Kidney epithelial cell (primary cell): Measurements from ENCODE around the gene SYS1. TPM values are rescaled to one million over a fixed set of nuclear protein-coding genes. Genes with fewer than 3 reads are reported as not detected.

ENCODE experiments used
- DNase-seq: peaks from one replicate; pipeline ENCODE4 v3.0.0-alpha.2; 2010; ENCODE audit warnings: low read depth
- H3K27me3 ChIP-seq: 2 replicates; pipeline ENCODE4 v1.6.0; 2011; ENCODE audit warnings: low read length; ENCODE audit not compliant: control insufficient read depth, insufficient read depth
- H3K36me3 ChIP-seq: 2 replicates; pipeline ENCODE4 v1.5.1; 2011; ENCODE audit warnings: low read length; ENCODE audit not compliant: control insufficient read depth, insufficient read depth
- H3K4me3 ChIP-seq: 2 replicates; pipeline ENCODE4 v1.5.1; 2011; ENCODE audit warnings: low read depth, mild to moderate bottlenecking, control low read depth, low read length
- CTCF ChIP-seq: IDR thresholded peaks from 2 replicates; pipeline ENCODE4 v1.5.1; 2011; ENCODE audit warnings: mild to moderate bottlenecking, moderate library complexity, low read length, control low read depth, inconsistent platforms; ENCODE audit not compliant: insufficient read depth, poor library complexity, severe bottlenecking
- total RNA-seq: library from RNA; depleted of rRNA; stranded (reverse); fragments of >200 nt; gene quantifications from 2 replicates; pipeline ENCODE4 v1.2.3, GENCODE V29; 2015

Gene SYS1
- total RNA-seq, 1 donor from 2014 or later: 54.3 TPM

- no peak for DNase-seq
- Histone ChIP-seq H3K27me3 (peaks cover 21% of the 10 kb centered on the region), H3K4me3 (no peak overlapping the region), H3K36me3 (no peaks in the 10 kb centered on the region)
- TF ChIP-seq CTCF: no peak
These were observed 44.5 kb upstream of the SYS1 start for GRCh38 chr20:45318386-45318939.

- Histone ChIP-seq H3K27me3 (peaks cover 20% of the 10 kb centered on the region), H3K4me3 (no peak overlapping the region), H3K36me3 (no peaks in the 10 kb centered on the region)
- no peak for TF ChIP-seq CTCF
- DNase-seq: no peak
These were observed 44.0 kb upstream of the SYS1 start for GRCh38 chr20:45318948-45319347.

GRCh38 chr20:45320948-45321595 lies 41.9 kb upstream of the SYS1 start:
- peaks cover 17% of the 10 kb centered on the region for H3K27me3 ChIP-seq
- no peak overlapping the region for H3K4me3 ChIP-seq
- DNase-seq: no peak
- H3K36me3 ChIP-seq: no peaks in the 10 kb centered on the region
- no peak for TF ChIP-seq CTCF

DNA sequence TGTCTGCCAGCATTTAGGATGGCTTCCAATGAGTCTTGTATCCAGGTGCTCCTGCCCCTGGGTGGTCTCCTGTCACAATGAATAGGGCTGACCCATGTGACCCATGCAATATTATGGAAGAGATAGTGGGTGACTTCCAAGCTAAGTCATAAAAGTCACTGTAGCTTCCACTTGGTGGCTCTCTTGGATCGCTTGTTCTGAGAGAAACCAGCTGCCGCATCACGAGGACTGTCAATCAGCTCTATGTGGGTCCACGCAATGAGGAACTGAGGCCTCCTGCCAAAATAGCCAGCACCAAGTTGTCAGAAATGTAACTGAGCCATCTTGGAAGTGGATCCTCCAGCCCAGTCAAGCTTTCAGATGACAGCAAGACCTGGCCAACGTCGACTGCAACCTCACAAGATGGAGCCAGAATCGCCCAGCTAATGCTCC lies 40.0 kb upstream of the SYS1 start:
- no peaks in the 10 kb centered on the region for H3K27me3 ChIP-seq
- H3K4me3 ChIP-seq: no peak overlapping the region
- no peaks in the 10 kb centered on the region for H3K36me3 ChIP-seq
- no peak for TF ChIP-seq CTCF
- no peak for DNase-seq

DNA sequence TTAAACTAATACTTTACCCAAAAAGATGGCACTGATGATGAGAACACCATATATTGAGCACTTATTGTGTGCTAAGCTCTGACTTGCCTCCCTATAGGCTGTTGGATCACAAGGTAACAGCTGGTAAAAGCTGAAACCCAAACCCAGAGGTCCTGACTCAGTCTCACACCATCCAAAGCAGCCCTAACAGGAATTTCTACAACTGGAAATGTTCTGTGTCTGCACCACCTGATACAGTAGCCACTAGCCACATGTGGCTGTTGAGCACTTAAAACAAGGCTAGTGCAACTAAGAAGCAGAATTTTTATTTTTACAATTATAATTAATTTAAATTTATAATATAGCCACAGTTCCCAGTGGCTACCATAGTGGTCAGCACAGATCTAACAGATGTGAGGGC lies 39.2 kb upstream of the SYS1 start:
- DNase-seq: no peak
- no peak for TF ChIP-seq CTCF

DNA sequence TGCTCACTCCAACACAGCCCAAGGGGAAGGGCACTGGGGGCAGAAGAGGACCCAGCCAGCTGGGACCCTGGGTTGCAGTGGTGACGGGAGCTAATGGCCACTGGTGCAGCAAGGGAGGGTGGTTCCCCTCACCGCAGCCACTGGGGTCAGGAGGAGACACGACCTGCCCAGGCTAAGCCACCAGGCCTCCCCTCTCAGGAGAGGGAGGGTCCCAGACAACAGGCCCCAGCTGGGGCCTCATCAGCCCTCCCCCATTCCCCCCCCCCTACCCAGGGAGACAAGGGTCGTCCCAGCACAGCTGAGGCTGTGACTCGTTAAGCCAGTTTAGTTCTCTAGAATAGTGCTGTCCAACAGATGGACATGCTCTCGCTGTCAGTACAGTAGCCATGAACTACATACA lies 37.6 kb upstream of the SYS1 start:
- H3K36me3 ChIP-seq: no peaks in the 10 kb centered on the region
- no peak overlapping the region for H3K4me3 ChIP-seq
- TF ChIP-seq CTCF: no peak

More for the DNA sequence above, 39.2 kb upstream of the SYS1 start:
- no peak overlapping the region for H3K4me3 ChIP-seq
- no peaks in the 10 kb centered on the region for H3K36me3 ChIP-seq
- no peaks in the 10 kb centered on the region for H3K27me3 ChIP-seq

More for the DNA sequence above, 37.6 kb upstream of the SYS1 start:
- no peak for DNase-seq
- no peaks in the 10 kb centered on the region for H3K27me3 ChIP-seq
